ENCODE measurements around the gene PTPRE. TPM values are rescaled to one million over a fixed set of nuclear protein-coding genes. Genes with fewer than 3 reads are reported as not detected.
A peak's percentile ranks its signal among the peaks of the same experiment; 100 is the strongest.

The PTPRE gene
- total and polyA plus RNA-seq, 10 of the 15 experiments (the other 5 are each of a cell fraction or from before 2014, with no cell fraction given): 2.9 to 7.6 (median 5.8) TPM

DNA sequence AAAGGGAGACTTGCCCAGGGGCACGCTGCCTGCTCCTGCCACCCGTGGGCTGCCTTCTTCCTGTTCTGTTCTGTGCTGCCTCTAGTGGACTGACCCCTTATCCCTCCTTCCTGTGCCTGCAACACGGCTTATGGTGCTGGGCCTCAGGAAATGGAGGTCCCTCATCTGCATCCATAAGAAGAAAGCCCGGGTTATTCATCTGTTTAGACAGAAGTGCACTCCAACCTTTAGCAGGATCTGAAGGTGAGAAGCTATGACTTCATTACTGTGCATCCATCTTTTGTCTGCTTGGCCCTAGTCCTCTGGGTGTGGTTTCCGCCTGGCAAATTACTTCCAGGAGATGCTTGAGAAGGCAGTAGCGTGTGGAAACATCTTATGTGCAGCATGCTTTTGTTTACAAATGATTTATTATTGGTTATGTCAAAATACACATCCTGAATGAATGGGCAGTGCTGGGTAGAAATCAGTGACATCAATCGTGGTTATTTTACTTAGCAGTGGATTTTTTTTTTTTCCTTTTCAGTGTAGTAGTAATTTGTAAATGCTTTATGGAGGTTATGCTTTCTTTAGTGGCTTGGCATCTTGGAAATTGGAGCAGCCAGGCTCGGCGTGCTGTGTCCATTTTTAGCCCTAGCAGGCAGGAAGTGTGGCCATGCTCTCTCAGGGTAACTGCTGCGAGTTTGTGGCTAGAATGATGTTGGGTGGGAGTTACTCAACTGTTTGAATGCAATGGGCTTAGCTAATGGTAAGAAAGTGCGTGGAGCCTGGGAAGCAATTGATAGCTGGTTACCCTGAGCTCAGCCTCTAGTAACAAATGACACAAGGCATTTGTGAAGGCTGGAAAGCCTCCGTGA lies 12.7 kb downstream of the PTPRE start:
- 14% methylated on average over 12 of the region's 12 CpGs for WGBS (ENCODE audit: insufficient coverage, insufficient replicate concordance, low lambda C conversion rate, missing lambda C conversion rate)
- peak; percentile 58; the same call in 2 of the 3 replicates for ATAC-seq
- no peaks in the 10 kb centered on the region for H4K20me1 ChIP-seq (ENCODE audit: control insufficient read depth, insufficient read depth)
- H3K4me2 ChIP-seq (ENCODE audit: control insufficient read depth, insufficient read depth): no peak overlapping the region
- intact Hi-C loops (cut with micrococcal nuclease; ENCODE audit: unreplicated experiment) (no loop called here), in situ Hi-C loops (cut with MboI) (no loop called here)
- CTCF ChIA-PET: interaction anchor here (0.9 kb wide), 1 partner anchor 895 kb away, joined by 3 read pairs; no protein-coding TSS in a partner anchor
- no peaks in the 10 kb centered on the region for H3K27me3 ChIP-seq (replicated peaks in 1 of 2; ENCODE audit: control insufficient read depth in 2 of 2, insufficient read depth in 2 of 2, low read length in 1 of 2)
- no peak for TF ChIP-seq GATAD2B (conservative IDR thresholded peaks at IDR 0.05; ENCODE audit: low read depth)
- TF ChIP-seq CTCF (IDR thresholded peaks at IDR 0.05 in 2 of 3, conservative IDR thresholded peaks at IDR 0.05 in 1 of 3; ENCODE audit: control insufficient read depth in 2 of 3, extremely low read depth in 1 of 3, insufficient read depth in 1 of 3, low read depth in 3 of 3, low read length in 3 of 3): 0 out of 6 replicates have a peak, but pooled peaks of 1 of the 3 experiments have one; percentile 10
- RAD21 ChIA-PET (ENCODE audit: unreplicated experiment): no interaction called here
- SMC1A ChIA-PET (ENCODE audit: uncharacterized antibody, unreplicated experiment): interaction anchor here (0.6 kb wide), 1 partner anchor 40 kb away, joined by 3 read pairs; no protein-coding TSS in a partner anchor
- no peaks in the 10 kb centered on the region for H3K36me3 ChIP-seq (ENCODE audit: control insufficient read depth in 2 of 2, insufficient read depth in 2 of 2, low read length in 1 of 2)
- no peak for DNase-seq (ENCODE audit: low read depth, low spot score)
- POLR2A ChIA-PET: no interaction called here
- no peaks in the 10 kb centered on the region for H3K79me2 ChIP-seq (ENCODE audit: control insufficient read depth, insufficient read depth, low read length)
- FAIRE-seq: no peak
- no TSS peak for BruUV-seq (replicated peaks)
- no peaks in the 10 kb centered on the region for H3K4me1 ChIP-seq (ENCODE audit: control insufficient read depth, insufficient read depth, low read length)
- H3K9me3 ChIP-seq (replicated peaks; ENCODE audit: control insufficient read depth, insufficient read depth, low read length): no peaks in the 10 kb centered on the region; the same call in 2 of the 3 replicates
- no peak overlapping the region for H3K4me3 ChIP-seq
- H3K9ac ChIP-seq (ENCODE audit: control insufficient read depth, insufficient read depth, low read length): no peak overlapping the region
- H2AFZ ChIP-seq (ENCODE audit: control insufficient read depth, low read depth, low read length): no peak overlapping the region
- H3K27ac ChIP-seq (ENCODE audit: control insufficient read depth, insufficient read depth): no peak overlapping the region
